Measurements from ENCODE around the gene TMEM238. TPM values are rescaled to one million over a fixed set of nuclear protein-coding genes. Genes with fewer than 3 reads are reported as not detected.
"Not testable (repeated sequence)": the region's sequence is repeated elsewhere in the genome, so short reads cannot be mapped to it uniquely, and the experiment has no call there.

The TMEM238 gene
- total RNA-seq, 1 experiment from 2014 or later, result 7.4 TPM

- H3K9me3 ChIP-seq (ENCODE audit: control insufficient read depth, insufficient read depth, low read depth, low read length), result no peaks in the 10 kb centered on the region
- BruUV-seq (replicated peaks), result no TSS peak
- ChIA-PET POLR2A (no interaction called here), CTCF (interaction anchor here (0.5 to 0.7 kb wide), 4 partner anchors 203 to 277 kb away, joined by 3 to 12 read pairs (median 8); no protein-coding TSS in a partner anchor)
- no peak overlapping the region for H3K27ac ChIP-seq (ENCODE audit: low read length)
- TF ChIP-seq REST (IDR thresholded peaks at IDR 0.05; ENCODE audit: insufficient read depth in 1 of 2, low read depth in 2 of 2, low read length in 1 of 2) (no peak), CTCF (IDR thresholded peaks at IDR 0.05) (peak; percentile 95), TCF7L2 (IDR thresholded peaks at IDR 0.05; ENCODE audit: low read depth, low read length) (no peak), SIN3A (IDR thresholded peaks at IDR 0.05; ENCODE audit: borderline replicate concordance, insufficient read depth, low read depth, low read length) (no peak), POLR2AphosphoS5 (IDR thresholded peaks at IDR 0.05; ENCODE audit: low read depth, low read length) (no peak)
- no peak overlapping the region for H3K4me3 ChIP-seq (ENCODE audit: low read depth in 2 of 2, low read length in 2 of 2)
- in situ Hi-C loops (cut with HindIII; ENCODE audit: low pct_unique_long_range_greater_than_20kb, low sequenced_read_pairs), result no loop called here
- peak; percentile 95 for ATAC-seq
- H3K36me3 ChIP-seq (ENCODE audit: control insufficient read depth, insufficient read depth, low read length), result no peaks in the 10 kb centered on the region
- intact Hi-C loops (cut with micrococcal nuclease; ENCODE audit: unreplicated experiment), result no loop called here
- no peaks in the 10 kb centered on the region for H3K4me1 ChIP-seq (ENCODE audit: control insufficient read depth, insufficient read depth, low read length)
- peak; percentile 60 for DNase-seq (ENCODE audit: low read depth, low spot score)
- no peaks in the 10 kb centered on the region for H3K27me3 ChIP-seq (ENCODE audit: control insufficient read depth, insufficient read depth, low read length)
These were observed 34.1 kb upstream of the TMEM238 start for GRCh38 chr19:55418185-55418584.

GRCh38 chr19:55410168-55410567, 26.1 kb upstream of the TMEM238 start:
- DNase-seq (ENCODE audit: low read depth, low spot score) (no peak), ATAC-seq (no peak)
- CTCF ChIA-PET, result no interaction called here
- no peak for TF ChIP-seq TCF7L2 (IDR thresholded peaks at IDR 0.05; ENCODE audit: low read depth, low read length)
- TF ChIP-seq REST (IDR thresholded peaks at IDR 0.05; ENCODE audit: insufficient read depth in 1 of 2, low read depth in 2 of 2, low read length in 1 of 2), result no peak
- TF ChIP-seq SIN3A (IDR thresholded peaks at IDR 0.05; ENCODE audit: borderline replicate concordance, insufficient read depth, low read depth, low read length), result no peak
- TF ChIP-seq POLR2AphosphoS5 (IDR thresholded peaks at IDR 0.05; ENCODE audit: low read depth, low read length), result no peak
- TF ChIP-seq CTCF (IDR thresholded peaks at IDR 0.05), result no peak
- no TSS peak for BruUV-seq (replicated peaks)
- peaks cover 6% of the 10 kb centered on the region; the same call in 1 of the 2 replicates for H3K9me3 ChIP-seq (ENCODE audit: control insufficient read depth, insufficient read depth, low read depth, low read length)
- H3K27ac ChIP-seq (ENCODE audit: low read length), result peak overlapping the region; percentile 12; the same call in 1 of the 2 replicates
- POLR2A ChIA-PET, result interaction anchor here (0.6 kb wide), 2 partner anchors 251 to 917 kb away, joined by 3 read pairs; no protein-coding TSS in a partner anchor
- in situ Hi-C loops (cut with HindIII; ENCODE audit: low pct_unique_long_range_greater_than_20kb, low sequenced_read_pairs), result no loop called here
- H3K4me3 ChIP-seq (ENCODE audit: low read depth in 2 of 2, low read length in 2 of 2), result no peak overlapping the region
- H3K27me3 ChIP-seq (ENCODE audit: control insufficient read depth, insufficient read depth, low read length), result no peaks in the 10 kb centered on the region
- peaks cover 18% of the 10 kb centered on the region for H3K4me1 ChIP-seq (ENCODE audit: control insufficient read depth, insufficient read depth, low read length)
- intact Hi-C loops (cut with micrococcal nuclease; ENCODE audit: unreplicated experiment), result no loop called here
- H3K36me3 ChIP-seq (ENCODE audit: control insufficient read depth, insufficient read depth, low read length), result peaks cover 11% of the 10 kb centered on the region

GRCh38 chr19:55409179-55409578, 25.1 kb upstream of the TMEM238 start:
- BruUV-seq (replicated peaks); ATAC-seq; intact Hi-C loops (cut with micrococcal nuclease; ENCODE audit: unreplicated experiment); CTCF ChIA-PET; H3K4me3 ChIP-seq (ENCODE audit: low read depth in 2 of 2, low read length in 2 of 2); in situ Hi-C loops (cut with HindIII; ENCODE audit: low pct_unique_long_range_greater_than_20kb, low sequenced_read_pairs); H3K9me3 ChIP-seq (ENCODE audit: control insufficient read depth, insufficient read depth, low read depth, low read length); DNase-seq (ENCODE audit: low read depth, low spot score); H3K27me3 ChIP-seq (ENCODE audit: control insufficient read depth, insufficient read depth, low read length): not testable (repeated sequence)
- Histone ChIP-seq H3K36me3 (ENCODE audit: control insufficient read depth, insufficient read depth, low read length) (peaks cover 15% of the 10 kb centered on the region), H3K4me1 (ENCODE audit: control insufficient read depth, insufficient read depth, low read length) (peaks cover 19% of the 10 kb centered on the region), H3K27ac (ENCODE audit: low read length) (peak overlapping the region; percentile 100)
- POLR2A ChIA-PET, result interaction anchor here (0.6 kb wide), 1 partner anchor 225 kb away, joined by 3 read pairs; no protein-coding TSS in a partner anchor
